ENCODE data around the gene LRFN3.
"Not testable (repeated sequence)": the region's sequence is repeated elsewhere in the genome, so short reads cannot be mapped to it uniquely, and the experiment has no call there.

Gene LRFN3

DNA sequence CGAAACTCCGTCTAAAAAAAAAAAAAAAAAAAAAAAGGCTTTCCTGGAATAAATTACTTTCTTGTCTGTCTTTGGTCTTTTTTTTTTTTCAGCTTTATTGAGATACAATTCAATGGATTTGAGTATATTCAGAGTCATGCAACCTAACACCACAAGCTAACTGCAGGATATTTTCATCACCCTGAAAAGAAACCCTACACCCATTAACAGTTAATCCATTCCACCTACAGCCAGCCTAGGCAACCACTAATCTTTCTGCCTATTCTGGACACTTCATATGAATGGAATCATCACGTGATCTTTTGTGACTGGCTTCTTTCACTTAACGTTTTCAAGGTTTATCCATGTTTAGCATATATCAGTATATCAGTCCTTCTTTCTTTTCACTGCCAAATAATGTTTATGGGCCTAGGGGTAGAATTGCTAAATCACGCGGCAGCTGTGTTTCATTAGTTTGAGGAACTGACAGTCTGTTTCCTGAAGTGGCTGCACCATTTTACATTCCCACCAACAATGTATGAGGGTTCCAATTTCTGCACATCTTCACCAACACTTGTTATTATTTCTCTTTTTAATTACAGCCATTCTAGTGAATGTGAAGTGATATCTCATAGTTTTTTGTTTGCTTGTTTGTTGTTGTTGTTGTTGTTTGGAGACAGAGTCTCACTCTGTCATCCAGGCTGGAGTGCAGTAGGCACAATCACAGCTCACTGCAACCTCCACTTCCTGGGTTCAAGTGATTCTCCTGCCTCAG lies 19.9 kb downstream of the LRFN3 start:
- Histone ChIP-seq H3K4me3 (ENCODE audit: extremely low read depth, insufficient read depth, low read length, poor library complexity, severe bottlenecking) (no peak overlapping the region), H3K9me3 (ENCODE audit: control insufficient read depth, low read length) (no peaks in the 10 kb centered on the region), H3K4me1 (ENCODE audit: control insufficient read depth, insufficient read depth, low read length, poor library complexity, severe bottlenecking) (no peaks in the 10 kb centered on the region), H3K27ac (ENCODE audit: low read depth, low read length, severe bottlenecking) (no peak overlapping the region), H3K36me3 (ENCODE audit: control insufficient read depth, insufficient read depth, low read length) (no peaks in the 10 kb centered on the region)
- 56 to 71% methylated on average over 1 to 2 of the region's 6 CpGs for WGBS, 2 experiments (ENCODE audit: insufficient coverage in 2 of 2)

DNA sequence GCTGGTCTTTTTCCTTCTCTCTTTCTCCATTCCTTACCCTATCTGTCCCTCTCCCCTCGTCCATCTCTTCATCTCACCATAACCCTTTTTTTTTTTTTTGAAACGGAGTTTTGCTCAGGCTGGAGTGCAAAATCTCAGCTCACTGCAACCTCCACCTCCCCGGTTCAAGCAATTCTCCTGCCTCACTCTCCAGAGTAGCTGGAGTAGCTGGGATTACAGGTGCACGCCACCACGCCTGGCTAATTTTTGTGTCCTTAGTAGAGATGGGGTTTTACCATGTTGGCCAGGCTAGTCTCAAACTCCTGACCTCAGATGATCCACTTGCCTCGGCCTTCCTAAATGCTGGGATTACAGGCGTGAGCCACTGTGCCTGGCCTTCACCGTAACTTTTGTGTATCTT lies 21.2 kb downstream of the LRFN3 start:
- not testable (repeated sequence) for H3K9me3 ChIP-seq (ENCODE audit: control insufficient read depth, low read length); H3K4me3 ChIP-seq (ENCODE audit: extremely low read depth, insufficient read depth, low read length, poor library complexity, severe bottlenecking); H3K4me1 ChIP-seq (ENCODE audit: control insufficient read depth, insufficient read depth, low read length, poor library complexity, severe bottlenecking); H3K36me3 ChIP-seq (ENCODE audit: control insufficient read depth, insufficient read depth, low read length); H3K27ac ChIP-seq (ENCODE audit: low read depth, low read length, severe bottlenecking)
- WGBS, 2 experiments (ENCODE audit: insufficient coverage in 2 of 2), result 88 to 93% methylated on average over 5 to 6 of the region's 8 CpGs

DNA sequence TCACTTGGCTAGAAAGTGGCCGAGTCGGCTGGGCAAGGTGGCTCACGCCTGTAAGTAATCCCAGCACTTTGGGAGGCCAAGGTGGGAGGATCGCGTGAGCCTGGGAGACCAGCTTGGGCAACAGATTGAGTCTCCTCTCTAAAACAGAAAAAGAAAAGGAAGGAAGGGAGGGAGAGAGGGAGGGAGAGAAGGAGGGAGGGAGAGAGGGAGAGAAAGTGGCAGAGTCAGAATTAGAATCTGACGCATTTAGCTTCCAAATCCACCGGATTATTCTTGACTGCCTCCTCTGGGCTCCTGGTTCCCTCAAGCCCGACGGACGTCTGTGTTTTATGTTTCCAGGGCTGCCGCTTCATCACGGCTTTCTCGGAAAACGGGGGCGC lies 22.5 kb downstream of the LRFN3 start:
- Histone ChIP-seq H3K36me3 (ENCODE audit: control insufficient read depth, insufficient read depth, low read length) (no peaks in the 10 kb centered on the region), H3K4me3 (ENCODE audit: extremely low read depth, insufficient read depth, low read length, poor library complexity, severe bottlenecking) (no peak overlapping the region), H3K9me3 (ENCODE audit: control insufficient read depth, low read length) (no peaks in the 10 kb centered on the region), H3K27ac (ENCODE audit: low read depth, low read length, severe bottlenecking) (no peak overlapping the region), H3K4me1 (ENCODE audit: control insufficient read depth, insufficient read depth, low read length, poor library complexity, severe bottlenecking) (no peaks in the 10 kb centered on the region)
- 45 to 53% methylated on average over 15 of the region's 15 CpGs for WGBS, 2 experiments (ENCODE audit: insufficient coverage in 2 of 2)

- no peaks in the 10 kb centered on the region for H3K36me3 ChIP-seq (ENCODE audit: control insufficient read depth, insufficient read depth, low read length)
- WGBS, 2 experiments (ENCODE audit: insufficient coverage in 2 of 2), result 33% methylated on average over 75 to 90 of the region's 97 CpGs
- no peak overlapping the region for H3K4me3 ChIP-seq (ENCODE audit: extremely low read depth, insufficient read depth, low read length, poor library complexity, severe bottlenecking)
- H3K27ac ChIP-seq (ENCODE audit: low read depth, low read length, severe bottlenecking), result no peak overlapping the region
- H3K4me1 ChIP-seq (ENCODE audit: control insufficient read depth, insufficient read depth, low read length, poor library complexity, severe bottlenecking), result no peaks in the 10 kb centered on the region
- H3K9me3 ChIP-seq (ENCODE audit: control insufficient read depth, low read length), result no peaks in the 10 kb centered on the region
Observed at GRCh38 chr19:35959040-35959967, 23.1 kb downstream of the LRFN3 start.

DNA sequence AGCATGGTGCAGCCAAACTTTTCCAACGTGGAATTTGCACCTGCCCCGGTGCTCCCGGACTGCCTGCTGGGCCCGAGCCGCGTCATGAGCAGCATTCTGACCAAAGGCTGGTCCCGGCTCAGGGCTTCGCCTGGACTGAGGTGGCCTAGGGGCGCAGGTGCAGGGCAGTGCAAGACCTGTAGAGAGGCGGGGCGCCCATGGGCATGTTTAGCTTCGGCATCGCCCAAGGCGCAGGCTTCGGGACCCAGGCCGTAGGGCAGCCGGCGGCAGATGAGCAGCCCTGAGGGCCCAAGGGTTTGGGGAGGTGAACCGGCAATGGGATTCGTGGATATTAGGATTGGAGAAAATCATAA lies 23.8 kb downstream of the LRFN3 start:
- Histone ChIP-seq H3K36me3 (ENCODE audit: control insufficient read depth, insufficient read depth, low read length) (no peaks in the 10 kb centered on the region), H3K9me3 (ENCODE audit: control insufficient read depth, low read length) (no peaks in the 10 kb centered on the region)
- WGBS, 2 experiments (ENCODE audit: insufficient coverage in 2 of 2), result 55 to 72% methylated on average over 9 to 12 of the region's 20 CpGs

DNA sequence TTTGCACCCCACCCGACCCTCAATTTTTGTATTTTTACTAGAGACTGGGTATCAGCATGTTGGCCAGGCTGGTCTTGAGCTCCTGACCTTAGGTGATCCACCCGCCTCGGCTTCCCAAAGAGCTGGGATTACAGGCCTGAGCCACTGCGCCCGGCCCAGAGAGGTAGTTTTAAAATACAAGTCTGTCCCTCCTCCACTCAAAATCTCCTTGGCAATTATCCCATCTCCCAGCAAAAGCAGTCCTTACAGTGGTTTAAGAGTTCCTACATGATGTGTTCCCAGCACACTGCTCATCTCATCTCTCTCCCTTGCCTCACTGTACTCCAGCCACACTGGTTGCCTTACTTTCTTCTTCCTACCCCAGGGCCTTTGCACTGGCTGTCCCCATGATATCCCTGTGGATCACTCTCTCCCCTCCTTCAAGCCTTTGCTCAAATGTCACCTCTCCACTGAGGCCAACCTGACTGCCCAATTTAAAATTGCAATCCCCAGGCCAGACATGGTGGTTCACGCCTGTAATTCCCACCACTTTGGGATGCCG lies 24.3 kb downstream of the LRFN3 start:
- no peaks in the 10 kb centered on the region for H3K9me3 ChIP-seq (ENCODE audit: control insufficient read depth, low read length)
- H3K27ac ChIP-seq (ENCODE audit: low read depth, low read length, severe bottlenecking), result no peak overlapping the region
- no peaks in the 10 kb centered on the region for H3K4me1 ChIP-seq (ENCODE audit: control insufficient read depth, insufficient read depth, low read length, poor library complexity, severe bottlenecking)
- H3K4me3 ChIP-seq (ENCODE audit: extremely low read depth, insufficient read depth, low read length, poor library complexity, severe bottlenecking), result no peak overlapping the region
- WGBS, 2 experiments (ENCODE audit: insufficient coverage in 2 of 2), result 87 to 88% methylated on average over 5 to 7 of the region's 7 CpGs
- H3K36me3 ChIP-seq (ENCODE audit: control insufficient read depth, insufficient read depth, low read length), result no peaks in the 10 kb centered on the region

More for the DNA sequence above, 23.8 kb downstream of the LRFN3 start:
- H3K4me3 ChIP-seq (ENCODE audit: extremely low read depth, insufficient read depth, low read length, poor library complexity, severe bottlenecking), result no peak overlapping the region
- no peaks in the 10 kb centered on the region for H3K4me1 ChIP-seq (ENCODE audit: control insufficient read depth, insufficient read depth, low read length, poor library complexity, severe bottlenecking)
- no peak overlapping the region for H3K27ac ChIP-seq (ENCODE audit: low read depth, low read length, severe bottlenecking)

GRCh38 chr19:35963514-35963913 lies 27.3 kb downstream of the LRFN3 start:
- Histone ChIP-seq H3K4me1 (ENCODE audit: control insufficient read depth, insufficient read depth, low read length, poor library complexity, severe bottlenecking) (no peaks in the 10 kb centered on the region), H3K4me3 (ENCODE audit: extremely low read depth, insufficient read depth, low read length, poor library complexity, severe bottlenecking) (no peak overlapping the region), H3K36me3 (ENCODE audit: control insufficient read depth, insufficient read depth, low read length) (no peaks in the 10 kb centered on the region), H3K9me3 (ENCODE audit: control insufficient read depth, low read length) (no peaks in the 10 kb centered on the region), H3K27ac (ENCODE audit: low read depth, low read length, severe bottlenecking) (no peak overlapping the region)
- 5% methylated on average over 4 to 6 of the region's 9 CpGs for WGBS, 2 experiments (ENCODE audit: insufficient coverage in 2 of 2)

- Histone ChIP-seq H3K4me3 (ENCODE audit: extremely low read depth, insufficient read depth, low read length, poor library complexity, severe bottlenecking) (no peak overlapping the region), H3K36me3 (ENCODE audit: control insufficient read depth, insufficient read depth, low read length) (no peaks in the 10 kb centered on the region), H3K4me1 (ENCODE audit: control insufficient read depth, insufficient read depth, low read length, poor library complexity, severe bottlenecking) (no peaks in the 10 kb centered on the region), H3K9me3 (ENCODE audit: control insufficient read depth, low read length) (no peaks in the 10 kb centered on the region), H3K27ac (ENCODE audit: low read depth, low read length, severe bottlenecking) (no peak overlapping the region)
- WGBS, 2 experiments (ENCODE audit: insufficient coverage in 2 of 2), result 83 to 86% methylated on average over 3 of the region's 3 CpGs
Observed at GRCh38 chr19:35966771-35967170, 30.6 kb downstream of the LRFN3 start.

GRCh38 chr19:35973487-35973886 lies 37.3 kb downstream of the LRFN3 start:
- H3K27ac ChIP-seq (ENCODE audit: low read depth, low read length, severe bottlenecking), result no peak overlapping the region
- no peaks in the 10 kb centered on the region for H3K9me3 ChIP-seq (ENCODE audit: control insufficient read depth, low read length)
- WGBS, 2 experiments (ENCODE audit: insufficient coverage in 2 of 2), result 50 to 51% methylated on average over 8 of the region's 8 CpGs
- H3K36me3 ChIP-seq (ENCODE audit: control insufficient read depth, insufficient read depth, low read length), result no peaks in the 10 kb centered on the region
- no peaks in the 10 kb centered on the region for H3K4me1 ChIP-seq (ENCODE audit: control insufficient read depth, insufficient read depth, low read length, poor library complexity, severe bottlenecking)
- no peak overlapping the region for H3K4me3 ChIP-seq (ENCODE audit: extremely low read depth, insufficient read depth, low read length, poor library complexity, severe bottlenecking)

DNA sequence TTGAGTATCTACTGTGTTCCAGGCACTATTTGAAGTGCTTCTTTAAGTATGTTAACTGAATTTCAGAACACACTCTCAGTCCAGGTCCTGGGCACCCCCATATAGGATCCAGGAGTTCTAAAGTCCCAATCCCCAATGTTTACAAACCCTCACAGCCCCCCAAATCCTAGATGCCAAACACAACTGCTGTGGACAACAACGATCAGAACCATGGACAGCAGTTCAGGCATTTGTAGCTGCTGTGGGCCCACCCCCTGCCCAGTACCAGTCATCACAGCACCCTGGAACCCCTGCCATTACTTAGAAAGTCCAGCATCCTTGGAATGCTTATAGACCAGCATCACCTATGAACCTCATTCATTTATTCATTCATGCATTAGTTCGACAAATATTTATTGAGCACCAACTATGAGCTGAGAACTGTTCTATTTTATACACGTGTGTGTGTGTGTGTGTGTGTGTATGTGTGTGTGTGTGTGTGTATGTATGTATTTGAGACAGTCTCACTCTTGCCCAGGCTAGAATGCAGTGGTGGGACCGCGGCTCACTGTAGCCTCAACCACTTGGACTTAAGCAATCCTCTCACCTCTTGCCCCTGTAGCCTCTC lies 39.5 kb downstream of the LRFN3 start:
- no peaks in the 10 kb centered on the region for H3K4me1 ChIP-seq (ENCODE audit: control insufficient read depth, insufficient read depth, low read length, poor library complexity, severe bottlenecking)
- H3K4me3 ChIP-seq (ENCODE audit: extremely low read depth, insufficient read depth, low read length, poor library complexity, severe bottlenecking), result no peak overlapping the region
- WGBS, 2 experiments (ENCODE audit: insufficient coverage in 2 of 2), result 0 to 6% methylated on average over 1 of the region's 5 CpGs
- no peaks in the 10 kb centered on the region for H3K36me3 ChIP-seq (ENCODE audit: control insufficient read depth, insufficient read depth, low read length)
- H3K27ac ChIP-seq (ENCODE audit: low read depth, low read length, severe bottlenecking), result no peak overlapping the region
- no peaks in the 10 kb centered on the region for H3K9me3 ChIP-seq (ENCODE audit: control insufficient read depth, low read length)
